NCI-H2029 treated with DMSO at 0.1 percent for 48 hours (cell line): ENCODE data around the gene FARP2.
"Not testable (repeated sequence)": the region's sequence is repeated elsewhere in the genome, so short reads cannot be mapped to it uniquely, and the experiment has no call there.

ENCODE experiments used
- DNase-seq: peaks from one replicate; lab custom pipeline; 2025; lab: John Stamatoyannopoulos, UW

Gene FARP2

DNA sequence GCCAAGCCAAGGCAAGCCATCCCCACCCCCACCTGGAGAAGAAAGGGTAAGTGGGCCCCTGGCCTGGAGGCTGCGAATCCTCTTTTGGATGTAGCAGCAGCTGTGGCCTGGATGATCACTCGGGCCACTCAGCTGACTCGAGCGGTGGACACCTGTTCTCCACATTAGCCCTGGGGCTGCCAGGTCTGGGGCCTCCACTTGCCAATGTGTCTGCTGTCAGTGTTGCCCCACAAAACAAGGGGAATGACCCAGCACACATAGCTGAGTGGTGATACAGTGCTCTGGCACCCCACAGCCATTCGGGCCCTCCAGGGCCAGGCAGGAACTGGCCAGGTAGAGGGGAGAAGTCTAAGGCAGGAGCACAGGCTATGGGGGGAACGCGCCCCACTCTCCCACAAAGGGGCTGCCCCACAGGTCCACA lies 149.7 kb downstream of the FARP2 start:
- no peak for DNase-seq

DNA sequence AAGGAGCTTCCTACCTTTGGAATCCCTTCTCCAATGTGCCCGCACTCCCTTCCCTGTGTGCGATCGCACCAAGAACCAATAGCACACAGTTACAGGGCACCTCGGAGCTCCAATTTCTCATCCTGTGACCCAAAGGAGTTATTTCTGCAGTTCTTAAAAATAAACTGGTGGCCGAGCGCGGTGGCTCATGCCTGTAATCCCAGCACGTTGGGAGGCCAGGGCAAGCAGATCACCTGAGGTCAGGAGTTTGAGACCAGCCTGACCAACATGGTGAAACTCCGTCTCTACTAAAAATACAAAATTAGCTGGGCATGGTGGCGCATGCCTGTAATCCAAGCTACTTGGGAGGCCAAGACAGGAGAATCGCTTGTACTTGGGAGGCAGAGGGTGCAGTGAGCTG lies 150.2 kb downstream of the FARP2 start:
- DNase-seq = not testable (repeated sequence)

DNA sequence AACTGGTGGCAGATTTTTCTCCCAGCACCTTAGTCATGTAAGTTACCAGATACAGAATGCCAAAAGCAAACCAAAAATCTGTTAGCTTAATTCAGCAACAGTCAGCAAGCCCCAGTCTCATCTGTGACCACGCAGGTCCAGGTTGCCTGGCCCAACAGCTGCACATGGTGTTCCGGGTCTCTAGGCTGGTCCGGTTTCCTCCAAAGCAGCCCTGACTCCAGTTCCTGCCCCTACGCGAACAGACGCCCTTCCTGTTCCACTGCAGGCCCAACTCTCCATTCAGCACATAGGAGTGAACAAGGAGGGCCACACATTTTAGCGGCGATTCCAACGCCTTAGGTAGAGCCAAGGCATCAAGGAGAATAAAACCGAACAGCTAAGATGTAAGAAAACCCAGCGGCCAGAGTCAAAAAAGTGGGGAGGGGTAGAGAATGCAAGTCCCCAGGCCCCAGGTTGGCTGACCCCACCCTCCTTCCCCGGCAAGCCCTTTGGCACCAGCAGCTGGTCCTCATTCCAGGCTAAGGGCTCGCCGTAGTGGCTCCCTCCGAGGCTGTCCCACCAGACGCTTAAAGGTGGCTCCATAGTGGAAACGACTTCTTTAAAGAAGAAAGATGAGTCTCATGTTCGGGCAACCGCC lies 150.8 kb downstream of the FARP2 start:
- DNase-seq = no peak

DNA sequence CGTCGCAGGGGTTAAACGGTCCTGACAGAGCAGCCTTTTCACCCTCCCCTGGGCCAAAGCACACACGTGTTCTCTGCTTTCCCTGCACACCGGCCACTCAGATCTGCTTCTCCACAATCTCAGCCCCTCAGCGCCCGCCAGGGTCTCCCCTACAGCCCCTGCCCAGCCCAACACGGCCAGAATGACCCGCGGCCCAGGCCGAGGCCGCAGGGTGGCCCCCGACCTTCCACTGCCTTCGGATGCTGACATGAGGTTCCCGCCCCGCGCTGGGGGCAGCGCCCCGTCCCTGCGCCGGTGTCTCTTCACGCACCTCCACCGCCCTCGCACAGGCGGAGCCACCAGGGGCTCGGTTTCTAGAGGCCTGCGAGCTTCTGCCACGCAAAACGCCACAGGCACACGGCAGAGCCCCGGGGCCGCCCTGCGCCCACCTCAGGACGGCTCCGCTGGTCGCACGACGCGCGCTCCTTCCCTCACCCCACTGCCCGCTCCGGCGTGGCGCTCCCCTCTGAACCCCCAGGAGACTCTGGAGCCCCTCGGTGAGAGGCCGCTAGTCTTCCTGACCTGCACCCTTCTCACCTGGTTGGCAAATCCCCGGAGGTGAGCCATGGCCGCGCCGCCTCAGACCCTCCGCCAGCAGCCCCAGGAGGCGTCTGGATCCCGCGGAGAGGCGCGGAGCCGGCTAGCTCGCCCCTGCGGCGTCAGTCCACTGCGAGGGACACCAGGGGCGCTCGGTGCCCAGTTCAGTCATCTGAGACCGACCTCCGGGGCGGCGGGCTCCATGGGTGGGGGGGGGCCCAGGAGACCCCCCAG lies 151.6 kb downstream of the FARP2 start:
- DNase-seq = no peak

DNA sequence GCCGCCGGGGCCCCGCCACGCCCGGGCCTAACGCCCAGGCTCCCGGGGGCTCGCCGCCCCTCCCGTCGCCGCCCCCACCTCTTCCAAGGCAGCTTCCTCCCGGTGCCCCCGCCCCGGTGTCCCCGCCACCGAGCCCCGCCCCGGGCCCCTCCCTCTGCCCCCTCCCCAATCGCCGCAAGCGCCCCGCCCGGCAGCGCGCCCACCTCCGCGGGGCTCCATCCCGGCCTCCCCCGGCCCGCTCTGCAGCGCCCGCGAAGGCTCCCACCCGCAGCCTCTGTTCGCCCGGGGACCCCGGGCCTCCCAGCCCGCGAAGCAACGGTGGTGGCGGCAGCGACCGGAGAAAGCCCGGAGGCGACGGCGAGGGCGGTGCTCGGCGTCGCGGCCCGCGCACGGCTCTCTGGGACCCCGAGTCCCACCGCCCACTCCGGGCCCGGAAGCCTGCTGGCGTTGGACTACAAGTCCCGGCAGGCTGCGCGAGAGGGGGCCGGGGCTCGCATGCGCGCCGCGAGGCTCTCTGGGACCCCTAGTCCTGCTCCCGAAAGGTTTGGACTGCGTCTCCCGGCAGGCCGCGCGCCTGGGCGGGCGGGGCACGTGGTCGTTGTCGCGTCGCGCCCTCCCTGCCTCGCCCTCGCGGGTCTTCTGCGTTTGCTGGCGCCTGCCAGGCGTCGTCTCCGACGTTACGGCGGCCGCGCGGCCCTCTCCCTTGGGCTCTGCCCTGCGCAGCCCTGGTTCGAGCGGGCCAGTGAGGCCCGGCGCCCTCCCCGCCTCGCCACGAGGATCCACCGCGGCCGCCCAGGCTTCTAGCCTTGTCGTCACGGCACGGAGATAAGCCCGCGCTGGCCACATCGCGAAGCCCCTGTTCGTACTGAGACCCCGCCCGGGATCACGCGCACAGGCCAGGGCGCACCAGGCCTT lies 152.4 kb downstream of the FARP2 start, which contains the start of gene STK25:
Gene STK25 (minus strand): TSS at position 345 of the 915 bp plus-strand sequence. CDS start 549 bp downstream, outside the sequence.
- DNase-seq = peak; percentile 48

- no peak for DNase-seq
Observed at GRCh38 chr2:241509155-241509784, 153.2 kb downstream of the FARP2 start.

DNA sequence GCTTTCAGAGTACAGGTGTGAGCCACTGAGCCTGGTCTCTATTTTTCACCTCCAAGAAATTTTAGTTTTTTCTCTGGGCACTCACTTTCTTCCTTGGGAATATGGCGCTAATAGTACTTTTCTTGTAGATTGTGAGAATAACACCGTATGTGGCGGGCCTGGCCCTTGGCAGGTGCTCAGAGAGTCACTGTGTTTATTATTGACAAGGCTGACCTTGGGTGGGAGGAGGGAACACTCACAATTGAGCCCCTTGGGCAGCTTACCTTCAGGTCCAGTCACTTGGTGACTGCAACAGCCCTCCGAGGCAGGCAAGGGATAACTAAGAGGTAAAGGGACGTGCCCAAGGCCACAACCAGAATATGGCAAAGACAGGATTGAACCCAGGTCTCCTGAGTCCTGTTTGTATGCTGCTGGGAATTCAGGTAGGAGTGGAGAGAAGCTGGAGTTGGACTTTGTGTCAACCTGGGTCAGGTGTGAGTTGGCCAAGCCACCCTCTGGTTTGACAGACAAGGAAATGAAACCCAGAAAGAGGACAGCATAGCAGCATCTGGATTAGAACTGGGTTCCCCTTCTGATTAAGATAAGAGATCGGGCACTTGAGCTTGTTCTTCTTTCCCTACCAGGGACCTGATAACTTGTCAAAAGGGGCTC lies 155.1 kb downstream of the FARP2 start:
- DNase-seq = no peak

- no peak for DNase-seq
Observed at GRCh38 chr2:241514553-241514952, 158.5 kb downstream of the FARP2 start.

DNA sequence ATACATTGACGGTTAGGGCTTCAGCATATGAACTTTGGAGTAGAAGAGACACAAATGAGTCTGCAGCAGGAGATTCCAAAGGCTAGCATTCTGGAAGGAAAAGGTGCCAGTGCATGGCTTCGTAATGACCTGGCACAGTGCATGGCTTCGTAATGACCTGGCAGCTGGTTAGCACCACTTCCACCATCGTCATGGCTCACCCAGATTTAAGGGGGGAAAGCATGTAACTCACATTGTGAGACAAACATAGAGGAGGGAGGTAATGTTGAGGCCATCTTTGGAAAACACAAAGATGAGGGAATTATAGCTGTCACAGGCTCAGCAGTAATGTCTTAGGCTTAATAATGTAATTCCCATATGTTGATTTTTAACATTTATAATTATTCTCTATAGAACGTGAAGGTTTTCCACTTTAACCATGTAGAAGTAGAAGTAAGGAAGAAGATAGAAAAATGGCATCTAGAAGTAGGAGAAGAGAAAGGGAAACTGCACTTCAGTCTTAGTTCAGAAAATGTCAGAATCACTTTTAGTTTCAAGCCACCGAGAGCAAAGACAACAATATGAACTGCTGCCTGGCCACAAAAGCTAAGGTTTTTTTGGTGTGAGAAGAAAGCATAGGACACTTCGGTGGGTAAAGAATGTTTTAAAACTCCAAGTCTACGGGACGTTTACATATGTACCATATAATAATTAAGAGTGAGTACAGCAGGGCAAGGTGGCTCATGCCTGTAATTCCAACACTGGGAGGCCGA lies 159.1 kb downstream of the FARP2 start:
- no peak for DNase-seq

GRCh38 chr2:241516520-241516965 lies 160.5 kb downstream of the FARP2 start:
- no peak for DNase-seq

DNA sequence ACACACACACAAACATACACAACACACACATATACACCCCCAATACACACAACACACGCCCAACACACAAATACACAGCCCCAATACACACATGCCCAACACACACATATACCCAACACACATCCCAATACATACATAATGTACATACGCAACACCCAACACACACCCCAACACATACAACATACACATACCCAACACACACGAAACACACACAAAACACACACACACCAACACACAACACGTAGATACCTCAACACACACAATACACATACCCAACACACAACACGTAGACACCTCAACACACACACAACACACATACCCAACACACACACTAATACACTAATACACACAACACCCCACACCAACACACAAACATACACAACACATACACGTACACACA lies 161.2 kb downstream of the FARP2 start:
- DNase-seq = no peak

DNA sequence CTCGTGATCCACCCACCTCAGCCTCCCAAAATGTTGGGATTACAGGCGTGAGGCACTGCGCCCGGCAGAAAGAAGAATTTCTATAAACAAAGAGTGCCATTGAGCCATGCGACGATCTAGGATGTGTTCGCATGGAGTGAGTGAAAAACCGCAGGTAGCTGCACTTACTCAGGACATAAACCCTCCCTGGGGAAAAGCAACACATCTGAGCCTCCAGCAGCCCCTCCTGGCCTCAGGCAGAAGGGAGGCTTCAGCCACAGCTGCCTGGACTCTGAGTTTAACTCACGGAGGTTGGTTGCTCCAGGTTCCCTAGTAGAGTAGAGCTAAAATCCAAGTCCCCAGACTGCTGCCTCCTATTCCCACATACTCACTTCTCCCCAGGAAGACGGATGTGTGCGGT lies 163.6 kb downstream of the FARP2 start:
- no peak for DNase-seq

- DNase-seq = no peak
Observed at GRCh38 chr2:241522477-241522876, 166.4 kb downstream of the FARP2 start.

DNA sequence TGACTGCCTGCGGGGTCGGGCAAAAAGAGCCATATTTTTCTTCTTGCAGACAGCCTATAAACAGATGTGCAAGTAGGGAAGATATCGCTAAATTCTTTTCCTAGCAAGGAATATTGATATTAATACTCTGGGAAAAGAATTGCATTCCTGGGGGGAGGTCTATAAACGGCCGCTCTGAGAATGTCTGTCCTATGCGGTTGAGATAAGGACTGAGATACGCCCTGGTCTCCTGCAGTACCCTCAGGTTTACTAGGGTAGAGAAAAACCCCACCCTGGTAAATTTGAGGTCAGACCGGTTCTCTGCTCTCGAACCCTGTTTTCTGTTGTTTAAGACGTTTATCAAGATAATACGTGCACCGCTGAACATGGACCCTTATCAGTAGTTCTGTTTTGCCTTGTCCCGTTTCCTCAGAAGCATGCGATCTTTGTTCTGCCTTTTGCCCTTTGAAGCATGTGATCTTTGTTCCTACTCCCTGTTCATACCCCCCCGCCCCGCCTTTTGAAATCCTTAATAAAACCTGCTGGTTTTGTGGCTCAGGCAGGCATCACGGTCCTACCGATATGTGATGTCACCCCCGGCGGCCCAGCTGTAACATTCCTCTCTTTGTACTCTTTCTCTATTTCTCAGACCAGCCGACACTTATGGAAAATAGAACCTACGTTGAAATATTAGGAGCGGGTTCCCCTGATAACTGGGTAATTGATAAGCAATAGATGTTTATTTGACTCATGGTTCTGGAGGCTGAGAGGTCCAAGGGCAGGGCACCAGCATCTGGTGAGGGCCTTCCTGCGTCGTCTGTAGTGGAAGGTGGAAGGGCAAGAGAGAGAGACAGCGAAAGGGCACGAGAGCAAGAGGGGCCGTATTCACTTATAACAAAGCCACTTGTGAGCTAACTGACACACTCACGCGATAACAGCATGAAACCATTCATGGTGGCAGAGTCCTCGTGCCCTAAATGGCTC lies 170.0 kb downstream of the FARP2 start:
- not testable (repeated sequence) for DNase-seq

DNA sequence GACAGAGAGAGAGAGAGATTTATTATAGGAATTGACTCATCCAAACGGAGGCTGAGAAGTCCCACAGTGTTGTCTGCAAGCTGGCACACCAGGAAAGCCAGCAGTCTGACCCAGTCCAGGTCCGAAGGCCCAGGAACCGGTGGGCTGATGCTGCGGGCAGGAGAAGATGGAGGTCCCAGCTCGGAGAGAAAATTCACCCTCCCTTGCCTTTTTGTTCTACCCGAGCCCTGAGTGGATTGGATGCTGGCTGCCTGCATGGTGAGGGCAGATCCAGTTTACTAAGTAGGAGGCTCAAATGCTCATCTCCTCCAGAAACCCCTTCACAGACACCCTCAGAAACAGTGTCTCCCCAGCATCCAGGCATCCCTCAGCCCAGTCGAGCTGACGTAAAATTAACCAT lies 174.5 kb downstream of the FARP2 start:
- no peak for DNase-seq

DNA sequence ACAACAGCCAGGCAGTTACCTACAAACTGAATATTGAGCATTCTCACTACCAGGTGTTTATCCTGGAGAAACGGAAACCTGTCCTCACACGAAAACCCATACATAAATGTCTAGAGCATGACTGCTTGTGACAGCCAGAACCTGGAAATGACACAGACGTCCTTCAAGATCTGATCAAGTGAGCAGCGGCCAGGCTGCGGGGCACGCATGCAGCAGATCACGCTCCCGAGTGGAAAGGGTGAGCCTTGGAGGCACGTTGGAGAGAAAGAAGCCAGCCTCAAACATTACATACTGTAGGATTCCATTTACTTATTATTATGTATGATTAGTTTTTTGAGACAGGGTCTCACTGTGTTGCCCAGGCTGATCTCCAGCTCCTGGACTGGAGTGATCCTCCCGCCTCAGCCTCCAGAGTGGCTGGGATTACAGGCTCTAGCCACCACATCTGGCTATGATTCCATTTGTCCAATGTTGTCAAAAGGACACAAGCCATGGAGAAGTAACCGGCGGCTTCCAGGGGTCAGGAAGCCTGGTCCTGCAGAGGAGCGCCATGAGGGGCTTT lies 175.2 kb downstream of the FARP2 start:
- no peak for DNase-seq

GRCh38 chr2:241532168-241532567 lies 176.1 kb downstream of the FARP2 start:
- no peak for DNase-seq

DNA sequence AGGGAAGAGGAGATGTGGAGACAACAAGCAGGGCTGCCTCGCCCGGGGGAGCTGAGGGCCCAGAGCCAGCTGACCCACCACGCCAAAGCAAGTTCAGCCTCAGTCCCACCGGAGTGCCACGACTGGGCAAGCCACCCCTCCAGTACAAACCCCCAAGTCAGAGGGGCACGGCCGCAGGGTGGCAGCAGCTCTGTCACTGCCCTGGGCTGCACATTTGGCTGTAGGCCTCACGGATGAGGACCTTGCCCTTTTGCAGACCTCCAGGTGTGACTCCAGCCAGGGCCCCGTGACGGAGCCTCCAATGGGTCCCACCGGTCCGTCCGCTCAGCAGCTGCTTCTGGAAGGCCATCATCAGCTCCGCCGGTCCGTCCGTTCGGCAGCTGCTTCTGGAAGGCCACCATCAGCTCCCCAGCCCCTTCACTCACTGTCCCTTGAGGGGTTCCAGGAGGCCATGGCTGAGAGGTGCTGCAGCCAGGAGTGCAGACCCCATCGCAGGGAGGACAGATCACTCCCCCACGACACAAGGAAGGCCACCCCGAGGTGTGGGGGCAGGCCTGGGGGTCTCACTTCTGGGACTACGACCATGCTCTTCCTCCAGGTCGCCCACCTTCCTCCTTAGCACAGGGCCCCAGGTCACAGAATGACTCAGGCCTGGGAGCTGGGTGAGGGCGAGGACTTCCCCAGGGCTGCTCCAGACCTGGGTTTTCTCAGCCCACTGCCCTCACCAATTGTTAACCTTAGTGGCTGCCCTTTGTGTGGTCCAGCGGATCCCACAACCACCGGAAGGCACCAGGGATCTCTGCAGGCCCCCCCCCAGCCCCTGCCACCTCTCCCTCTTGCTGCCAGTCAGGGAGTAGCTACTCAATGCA lies 176.9 kb downstream of the FARP2 start:
- no peak for DNase-seq
